Measurements from ENCODE around the gene PABPN1.

Gene PABPN1

GRCh38 chr14:23358553-23359166 is 37.4 kb downstream of the PABPN1 start:
- TF ChIP-seq SUZ12 (IDR thresholded peaks at IDR 0.05; ENCODE audit: extremely low read depth, insufficient read depth, insufficient read length) (no peak), YY1 (IDR thresholded peaks at IDR 0.05; ENCODE audit: insufficient read depth, insufficient read length) (no peak), ZNF274 (IDR thresholded peaks at IDR 0.05; ENCODE audit: low read depth, low read length) (no peak)
- Histone ChIP-seq H3K9me3 (ENCODE audit: insufficient read depth, low read length) (no peaks in the 10 kb centered on the region), H3K4me3 (ENCODE audit: insufficient read length, low read depth) (no peak overlapping the region), H3K9ac (ENCODE audit: insufficient read length, low read depth) (no peak overlapping the region), H3K27me3 (ENCODE audit: insufficient read depth, insufficient read length) (no peaks in the 10 kb centered on the region), H3K4me1 (ENCODE audit: insufficient read depth, insufficient read length) (peaks cover 7% of the 10 kb centered on the region), H3K36me3 (ENCODE audit: insufficient read depth, insufficient read length, low read length) (peaks cover 80% of the 10 kb centered on the region)
- DNase-seq (ENCODE audit: low read depth, low spot score): no peak

- Histone ChIP-seq H3K36me3 (ENCODE audit: insufficient read depth, insufficient read length, low read length) (peaks cover 85% of the 10 kb centered on the region), H3K27me3 (ENCODE audit: insufficient read depth, insufficient read length) (no peaks in the 10 kb centered on the region), H3K9me3 (ENCODE audit: insufficient read depth, low read length) (no peaks in the 10 kb centered on the region), H3K4me3 (ENCODE audit: insufficient read length, low read depth) (no peak overlapping the region), H3K4me1 (ENCODE audit: insufficient read depth, insufficient read length) (peaks cover 11% of the 10 kb centered on the region), H3K9ac (ENCODE audit: insufficient read length, low read depth) (no peak overlapping the region)
- no peak for TF ChIP-seq ZNF274 (IDR thresholded peaks at IDR 0.05; ENCODE audit: low read depth, low read length)
- TF ChIP-seq SUZ12 (IDR thresholded peaks at IDR 0.05; ENCODE audit: extremely low read depth, insufficient read depth, insufficient read length): no peak
- TF ChIP-seq YY1 (IDR thresholded peaks at IDR 0.05; ENCODE audit: insufficient read depth, insufficient read length): no peak
- DNase-seq (ENCODE audit: low read depth, low spot score): no peak
These were observed 37.9 kb downstream of the PABPN1 start for GRCh38 chr14:23359167-23359626.

GRCh38 chr14:23359722-23360447 is 38.6 kb downstream of the PABPN1 start:
- DNase-seq (ENCODE audit: low read depth, low spot score): no peak
- Histone ChIP-seq H3K4me3 (ENCODE audit: insufficient read length, low read depth) (no peak overlapping the region), H3K9me3 (ENCODE audit: insufficient read depth, low read length) (no peaks in the 10 kb centered on the region), H3K36me3 (ENCODE audit: insufficient read depth, insufficient read length, low read length) (peaks cover 86% of the 10 kb centered on the region), H3K9ac (ENCODE audit: insufficient read length, low read depth) (no peak overlapping the region), H3K27me3 (ENCODE audit: insufficient read depth, insufficient read length) (no peaks in the 10 kb centered on the region), H3K4me1 (ENCODE audit: insufficient read depth, insufficient read length) (peaks cover 11% of the 10 kb centered on the region)
- TF ChIP-seq YY1 (IDR thresholded peaks at IDR 0.05; ENCODE audit: insufficient read depth, insufficient read length): no peak
- no peak for TF ChIP-seq ZNF274 (IDR thresholded peaks at IDR 0.05; ENCODE audit: low read depth, low read length)
- TF ChIP-seq SUZ12 (IDR thresholded peaks at IDR 0.05; ENCODE audit: extremely low read depth, insufficient read depth, insufficient read length): no peak

GRCh38 chr14:23360496-23360895 is 39.2 kb downstream of the PABPN1 start:
- TF ChIP-seq YY1 (IDR thresholded peaks at IDR 0.05; ENCODE audit: insufficient read depth, insufficient read length) (no peak), SUZ12 (IDR thresholded peaks at IDR 0.05; ENCODE audit: extremely low read depth, insufficient read depth, insufficient read length) (no peak), ZNF274 (IDR thresholded peaks at IDR 0.05; ENCODE audit: low read depth, low read length) (no peak)
- H3K4me3 ChIP-seq (ENCODE audit: insufficient read length, low read depth): no peak overlapping the region
- H3K9ac ChIP-seq (ENCODE audit: insufficient read length, low read depth): no peak overlapping the region
- no peaks in the 10 kb centered on the region for H3K27me3 ChIP-seq (ENCODE audit: insufficient read depth, insufficient read length)
- H3K4me1 ChIP-seq (ENCODE audit: insufficient read depth, insufficient read length): peaks cover 11% of the 10 kb centered on the region
- DNase-seq (ENCODE audit: low read depth, low spot score): no peak
- H3K36me3 ChIP-seq (ENCODE audit: insufficient read depth, insufficient read length, low read length): peaks cover 82% of the 10 kb centered on the region
- H3K9me3 ChIP-seq (ENCODE audit: insufficient read depth, low read length): no peaks in the 10 kb centered on the region

- Histone ChIP-seq H3K4me3 (ENCODE audit: insufficient read length, low read depth) (no peak overlapping the region), H3K9ac (ENCODE audit: insufficient read length, low read depth) (no peak overlapping the region), H3K36me3 (ENCODE audit: insufficient read depth, insufficient read length, low read length) (peaks cover 73% of the 10 kb centered on the region), H3K27me3 (ENCODE audit: insufficient read depth, insufficient read length) (no peaks in the 10 kb centered on the region), H3K9me3 (ENCODE audit: insufficient read depth, low read length) (no peaks in the 10 kb centered on the region), H3K4me1 (ENCODE audit: insufficient read depth, insufficient read length) (peaks cover 11% of the 10 kb centered on the region)
- DNase-seq (ENCODE audit: low read depth, low spot score): no peak
- no peak for TF ChIP-seq ZNF274 (IDR thresholded peaks at IDR 0.05; ENCODE audit: low read depth, low read length)
- no peak for TF ChIP-seq SUZ12 (IDR thresholded peaks at IDR 0.05; ENCODE audit: extremely low read depth, insufficient read depth, insufficient read length)
- TF ChIP-seq YY1 (IDR thresholded peaks at IDR 0.05; ENCODE audit: insufficient read depth, insufficient read length): no peak
These were observed 40.1 kb downstream of the PABPN1 start for GRCh38 chr14:23361320-23361719.

GRCh38 chr14:23361763-23362162 is 40.5 kb downstream of the PABPN1 start:
- H3K9me3 ChIP-seq (ENCODE audit: insufficient read depth, low read length): no peaks in the 10 kb centered on the region
- no peaks in the 10 kb centered on the region for H3K27me3 ChIP-seq (ENCODE audit: insufficient read depth, insufficient read length)
- no peak for DNase-seq (ENCODE audit: low read depth, low spot score)
- H3K4me1 ChIP-seq (ENCODE audit: insufficient read depth, insufficient read length): peaks cover 11% of the 10 kb centered on the region
- peaks cover 69% of the 10 kb centered on the region for H3K36me3 ChIP-seq (ENCODE audit: insufficient read depth, insufficient read length, low read length)
- TF ChIP-seq SUZ12 (IDR thresholded peaks at IDR 0.05; ENCODE audit: extremely low read depth, insufficient read depth, insufficient read length): no peak
- no peak for TF ChIP-seq YY1 (IDR thresholded peaks at IDR 0.05; ENCODE audit: insufficient read depth, insufficient read length)
- no peak for TF ChIP-seq ZNF274 (IDR thresholded peaks at IDR 0.05; ENCODE audit: low read depth, low read length)
- H3K9ac ChIP-seq (ENCODE audit: insufficient read length, low read depth): no peak overlapping the region
- H3K4me3 ChIP-seq (ENCODE audit: insufficient read length, low read depth): no peak overlapping the region

- H3K9me3 ChIP-seq (ENCODE audit: insufficient read depth, low read length): no peaks in the 10 kb centered on the region
- H3K4me3 ChIP-seq (ENCODE audit: insufficient read length, low read depth): no peak overlapping the region
- H3K27me3 ChIP-seq (ENCODE audit: insufficient read depth, insufficient read length): no peaks in the 10 kb centered on the region
- DNase-seq (ENCODE audit: low read depth, low spot score): no peak
- H3K36me3 ChIP-seq (ENCODE audit: insufficient read depth, insufficient read length, low read length): peaks cover 65% of the 10 kb centered on the region
- TF ChIP-seq SUZ12 (IDR thresholded peaks at IDR 0.05; ENCODE audit: extremely low read depth, insufficient read depth, insufficient read length) (no peak), ZNF274 (IDR thresholded peaks at IDR 0.05; ENCODE audit: low read depth, low read length) (no peak), YY1 (IDR thresholded peaks at IDR 0.05; ENCODE audit: insufficient read depth, insufficient read length) (no peak)
- peaks cover 12% of the 10 kb centered on the region for H3K4me1 ChIP-seq (ENCODE audit: insufficient read depth, insufficient read length)
- H3K9ac ChIP-seq (ENCODE audit: insufficient read length, low read depth): no peak overlapping the region
These were observed 40.9 kb downstream of the PABPN1 start for GRCh38 chr14:23362200-23362599.
